EH (cell line): ENCODE results near the gene GTF3C2.
A peak's percentile ranks its signal among the peaks of the same experiment; 100 is the strongest.

Experiments used
- DNase-seq: peaks from one replicate; pipeline ENCODE4 v3.0.0-alpha.2; 2015; ENCODE audit warnings: low read depth

The GTF3C2 gene

GRCh38 chr2:27297195-27297594, 59.4 kb downstream of the GTF3C2 start:
- DNase-seq = no peak

- no peak for DNase-seq
Measured at GRCh38 chr2:27296481-27296880, 60.1 kb downstream of the GTF3C2 start.

GRCh38 chr2:27294928-27295327, 61.6 kb downstream of the GTF3C2 start:
- no peak for DNase-seq

- DNase-seq = no peak
Measured at GRCh38 chr2:27291865-27292264, 64.7 kb downstream of the GTF3C2 start.

- DNase-seq = no peak
Measured at GRCh38 chr2:27290549-27290948, 66.0 kb downstream of the GTF3C2 start.

GRCh38 chr2:27288610-27289009, 68.0 kb downstream of the GTF3C2 start:
- no peak for DNase-seq

GRCh38 chr2:27285481-27285880, 71.1 kb downstream of the GTF3C2 start:
- DNase-seq = no peak

- DNase-seq = no peak
Measured at GRCh38 chr2:27284996-27285395, 71.6 kb downstream of the GTF3C2 start.

- DNase-seq = no peak
Measured at GRCh38 chr2:27282892-27283291, 73.7 kb downstream of the GTF3C2 start.

- peak; percentile 47 for DNase-seq
Measured at GRCh38 chr2:27281855-27282559, 74.6 kb downstream of the GTF3C2 start, which contains the start of gene TRIM54. TSS of gene TRIM54 (plus strand) at chr2:27282429. CDS start at chr2:27282732, 303 bp downstream.

GRCh38 chr2:27281442-27281841, 75.1 kb downstream of the GTF3C2 start:
- no peak for DNase-seq

- no peak for DNase-seq
Measured at GRCh38 chr2:27280826-27281225, 75.7 kb downstream of the GTF3C2 start.

GRCh38 chr2:27278010-27278409, 78.6 kb downstream of the GTF3C2 start:
- DNase-seq = no peak
